C4-2B (cell line): ENCODE results near the gene NPIPA1.
"Not testable (repeated sequence)": the region's sequence is repeated elsewhere in the genome, so short reads cannot be mapped to it uniquely, and the experiment has no call there.

ENCODE experiments used
- ZFX ChIP-seq: fragments of 450-650 bp; IDR thresholded peaks from 2 replicates; pipeline ENCODE4 v1.6.1; 2017
- TF ChIP-seq, protein P1 (sequence below): fragments of 450-650 bp; conservative IDR thresholded peaks from 2 replicates; pipeline ENCODE4 v1.5.1; 2017; ENCODE audit warnings: mild to moderate bottlenecking

GRCh38 chr16:14974331-14974655, 37.0 kb downstream of the NPIPA1 start:
- TF ChIP-seq, protein P1, sequence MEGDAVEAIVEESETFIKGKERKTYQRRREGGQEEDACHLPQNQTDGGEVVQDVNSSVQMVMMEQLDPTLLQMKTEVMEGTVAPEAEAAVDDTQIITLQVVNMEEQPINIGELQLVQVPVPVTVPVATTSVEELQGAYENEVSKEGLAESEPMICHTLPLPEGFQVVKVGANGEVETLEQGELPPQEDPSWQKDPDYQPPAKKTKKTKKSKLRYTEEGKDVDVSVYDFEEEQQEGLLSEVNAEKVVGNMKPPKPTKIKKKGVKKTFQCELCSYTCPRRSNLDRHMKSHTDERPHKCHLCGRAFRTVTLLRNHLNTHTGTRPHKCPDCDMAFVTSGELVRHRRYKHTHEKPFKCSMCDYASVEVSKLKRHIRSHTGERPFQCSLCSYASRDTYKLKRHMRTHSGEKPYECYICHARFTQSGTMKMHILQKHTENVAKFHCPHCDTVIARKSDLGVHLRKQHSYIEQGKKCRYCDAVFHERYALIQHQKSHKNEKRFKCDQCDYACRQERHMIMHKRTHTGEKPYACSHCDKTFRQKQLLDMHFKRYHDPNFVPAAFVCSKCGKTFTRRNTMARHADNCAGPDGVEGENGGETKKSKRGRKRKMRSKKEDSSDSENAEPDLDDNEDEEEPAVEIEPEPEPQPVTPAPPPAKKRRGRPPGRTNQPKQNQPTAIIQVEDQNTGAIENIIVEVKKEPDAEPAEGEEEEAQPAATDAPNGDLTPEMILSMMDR: not testable (repeated sequence)
- TF ChIP-seq ZFX: not testable (repeated sequence)
